Fibroblast of lung (primary cell): ENCODE measurements around the gene SLC38A1.

Experiments
- CTCF ChIP-seq, 2 donors: IDR thresholded peaks in 1 of 2; conservative IDR thresholded peaks in 1 of 2; 1 replicate in 1 of 2; 2 replicates in 1 of 2; pipeline ENCODE4 v1.5.1; 2011 to 2012; ENCODE audit warnings: low read length in 2 of 2, control low read depth in 1 of 2, inconsistent platforms in 1 of 2, low read depth in 1 of 2, mild to moderate bottlenecking in 1 of 2
- EZH2 ChIP-seq: IDR thresholded peaks from 2 replicates; pipeline ENCODE4 v1.5.1; 2012; ENCODE audit warnings: low read length, control low read depth, mild to moderate bottlenecking; ENCODE audit errors: missing control alignments

- TF ChIP-seq CTCF (conservative IDR thresholded peaks at IDR 0.05 in 1 of 2, IDR thresholded peaks at IDR 0.05 in 1 of 2; ENCODE audit: low read depth in 1 of 2, low read length in 2 of 2) (no peak), EZH2 (no peak)
Measured at GRCh38 chr12:46209914-46210872, 58.6 kb downstream of the SLC38A1 start.
